ENCODE results near the gene TF. TPM values are rescaled to one million over a fixed set of nuclear protein-coding genes. Genes with fewer than 3 reads are reported as not detected.

TF gene
- polyA plus RNA-seq, 3 donors: 0.73 TPM; not detected in 2

DNA sequence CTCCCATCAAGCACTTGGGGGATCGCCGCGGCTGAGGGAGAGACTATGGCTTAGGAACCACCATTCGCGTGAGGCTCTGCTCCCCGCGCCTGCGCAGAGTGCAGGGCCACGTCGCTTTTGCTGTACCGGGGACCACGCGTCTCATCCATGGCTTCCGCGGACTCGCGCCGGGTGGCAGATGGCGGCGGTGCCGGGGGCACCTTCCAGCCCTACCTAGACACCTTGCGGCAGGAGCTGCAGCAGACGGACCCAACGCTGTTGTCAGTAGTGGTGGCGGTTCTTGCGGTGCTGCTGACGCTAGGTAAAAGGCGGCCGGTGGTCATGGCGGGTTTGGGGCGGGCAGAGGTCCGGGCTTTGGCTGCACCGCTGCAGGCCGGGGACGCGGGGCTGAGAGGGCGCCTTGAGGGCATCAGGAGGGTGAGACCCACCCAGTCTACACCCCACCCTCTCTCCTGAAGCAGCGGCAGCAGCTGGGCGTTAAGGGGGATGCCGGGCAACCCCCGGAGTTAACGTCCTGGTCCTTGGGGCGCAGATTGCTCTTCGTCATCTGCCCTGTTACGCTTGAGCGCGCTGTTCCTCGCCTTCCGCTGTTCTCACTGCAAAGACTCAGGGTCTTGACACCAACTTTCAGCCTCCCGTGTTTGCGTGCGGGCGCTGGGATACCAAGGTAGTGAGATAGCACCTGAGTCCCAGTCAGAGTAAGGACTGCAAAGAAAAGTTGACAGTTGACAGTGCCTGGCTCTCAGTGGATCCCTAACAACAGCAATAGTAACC is 59.7 kb downstream of the TF start, which contains the start of gene SRPRB:
Gene SRPRB, plus strand, starts transcription at position 114 of the 774 bp plus-strand sequence. Its CDS starts 34 bp downstream, at position 148.
- 1% methylated on average over 50 of the region's 53 CpGs for WGBS (ENCODE audit: insufficient coverage)
- Histone ChIP-seq H3K36me3 (replicated peaks in 1 of 2; ENCODE audit: control insufficient read depth in 1 of 2, insufficient read depth in 2 of 2, low read length in 2 of 2) (peaks cover 24 to 34% of the 10 kb centered on the region in 2 donors), H4K20me1 (ENCODE audit: insufficient read depth, low read length) (no peaks in the 10 kb centered on the region), H3K4me3 (replicated peaks in 1 of 3; ENCODE audit: low read depth in 2 of 3, low read length in 3 of 3) (peak within 1 kb of the TSS; percentile 82 to 94 (median 89)), H3K9me3 (replicated peaks in 1 of 2; ENCODE audit: control insufficient read depth in 1 of 2, insufficient read depth in 1 of 2, low read length in 2 of 2) (no peaks in the 10 kb centered on the region), H2AFZ (ENCODE audit: insufficient read depth, low read depth, low read length, poor library complexity, severe bottlenecking) (peak within 1 kb of the TSS; percentile 95), H3K27ac (ENCODE audit: low read depth in 1 of 2, low read length in 2 of 2) (peak within 1 kb of the TSS; percentile 19 to 73), H3K4me2 (replicated peaks; ENCODE audit: extremely low read depth, low read length, poor library complexity, severe bottlenecking) (peak within 1 kb of the TSS; percentile 94), H3K27me3 (ENCODE audit: control insufficient read depth in 2 of 2, insufficient read depth in 2 of 2, low read length in 2 of 2) (no peaks in the 10 kb centered on the region), H3K9ac (ENCODE audit: insufficient read depth, low read length, poor library complexity, severe bottlenecking) (peak within 1 kb of the TSS; percentile 70), H3K79me2 (ENCODE audit: insufficient read depth, low read length) (peaks cover 20% of the 10 kb centered on the region), H3K4me1 (ENCODE audit: control insufficient read depth in 1 of 2, insufficient read depth in 2 of 2, low read length in 2 of 2) (peaks cover 16% of the 10 kb centered on the region in 2 donors)
- Mint-ChIP-seq H3K4me3 (peak within 1 kb of the TSS; percentile 94 to 97), H3K27me3 (ENCODE audit: low read depth in 3 of 3) (peaks cover 3 to 6% (median 6%) of the 10 kb centered on the region in 3 donors), H3K4me1 (peaks cover 23% of the 10 kb centered on the region), H3K9me3 (no peaks in the 10 kb centered on the region), H3K27ac (peak within 1 kb of the TSS; percentile 73 to 91 (median 87)), H3K36me3 (peaks cover 25 to 30% of the 10 kb centered on the region in 2 donors)
- intact Hi-C loops (cut with micrococcal nuclease): loop anchor here (10.0 kb wide), 4 partner anchors 141 to 1081 kb away; partner anchors contain the start of genes NPHP3 (in 2 of the 2), ANAPC13 (in 1 of the 2), CDV3 (in 1 of the 2) and CEP63 (in 1 of the 2)
- TF ChIP-seq, protein P1, sequence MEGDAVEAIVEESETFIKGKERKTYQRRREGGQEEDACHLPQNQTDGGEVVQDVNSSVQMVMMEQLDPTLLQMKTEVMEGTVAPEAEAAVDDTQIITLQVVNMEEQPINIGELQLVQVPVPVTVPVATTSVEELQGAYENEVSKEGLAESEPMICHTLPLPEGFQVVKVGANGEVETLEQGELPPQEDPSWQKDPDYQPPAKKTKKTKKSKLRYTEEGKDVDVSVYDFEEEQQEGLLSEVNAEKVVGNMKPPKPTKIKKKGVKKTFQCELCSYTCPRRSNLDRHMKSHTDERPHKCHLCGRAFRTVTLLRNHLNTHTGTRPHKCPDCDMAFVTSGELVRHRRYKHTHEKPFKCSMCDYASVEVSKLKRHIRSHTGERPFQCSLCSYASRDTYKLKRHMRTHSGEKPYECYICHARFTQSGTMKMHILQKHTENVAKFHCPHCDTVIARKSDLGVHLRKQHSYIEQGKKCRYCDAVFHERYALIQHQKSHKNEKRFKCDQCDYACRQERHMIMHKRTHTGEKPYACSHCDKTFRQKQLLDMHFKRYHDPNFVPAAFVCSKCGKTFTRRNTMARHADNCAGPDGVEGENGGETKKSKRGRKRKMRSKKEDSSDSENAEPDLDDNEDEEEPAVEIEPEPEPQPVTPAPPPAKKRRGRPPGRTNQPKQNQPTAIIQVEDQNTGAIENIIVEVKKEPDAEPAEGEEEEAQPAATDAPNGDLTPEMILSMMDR (IDR thresholded peaks at IDR 0.05): no peak
- peak; percentile 88 to 92 (median 91) for DNase-seq

DNA sequence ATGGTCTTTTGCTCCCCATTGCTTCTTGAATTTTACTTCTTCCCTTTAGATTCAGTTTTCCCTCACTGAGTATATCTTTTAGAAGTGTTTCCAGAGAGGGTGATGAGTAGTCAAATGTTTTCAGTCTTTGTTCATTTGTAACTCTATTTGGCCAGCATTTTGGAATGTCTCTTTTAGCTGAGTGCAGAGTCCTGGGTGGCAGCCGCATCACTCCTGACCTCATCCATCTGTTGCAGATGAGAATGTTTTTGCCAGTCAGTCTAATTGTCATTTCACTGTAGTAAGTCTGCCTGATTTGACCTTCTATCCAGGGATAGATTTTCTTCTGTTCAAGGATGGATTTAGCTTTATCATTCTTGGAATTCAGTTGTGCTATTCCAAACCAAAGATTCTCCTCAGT is 66.7 kb downstream of the TF start:
- peaks cover 69 to 96% of the 10 kb centered on the region in 2 donors for H3K36me3 ChIP-seq (replicated peaks in 1 of 2; ENCODE audit: control insufficient read depth in 1 of 2, insufficient read depth in 2 of 2, low read length in 2 of 2)
- 80% methylated on average over 1 of the region's 1 CpG for WGBS (ENCODE audit: insufficient coverage)
- H3K4me1 ChIP-seq (ENCODE audit: control insufficient read depth in 1 of 2, insufficient read depth in 2 of 2, low read length in 2 of 2): no peaks in the 10 kb centered on the region
- H3K4me2 ChIP-seq (replicated peaks; ENCODE audit: extremely low read depth, low read length, poor library complexity, severe bottlenecking): no peak overlapping the region
- no peak overlapping the region for H3K4me3 ChIP-seq (replicated peaks in 1 of 3; ENCODE audit: low read depth in 2 of 3, low read length in 3 of 3)
- H3K9ac ChIP-seq (ENCODE audit: insufficient read depth, low read length, poor library complexity, severe bottlenecking): no peak overlapping the region
- Mint-ChIP-seq H3K4me1 (no peaks in the 10 kb centered on the region), H3K27ac (no peak overlapping the region), H3K36me3 (peaks cover 68 to 86% of the 10 kb centered on the region in 2 donors), H3K27me3 (ENCODE audit: low read depth in 3 of 3) (no peaks in the 10 kb centered on the region), H3K4me3 (no peak overlapping the region), H3K9me3 (no peaks in the 10 kb centered on the region)
- no peak for DNase-seq
- H2AFZ ChIP-seq (ENCODE audit: insufficient read depth, low read depth, low read length, poor library complexity, severe bottlenecking): no peak overlapping the region
- peaks cover 3% of the 10 kb centered on the region for H3K79me2 ChIP-seq (ENCODE audit: insufficient read depth, low read length)
- no peak overlapping the region for H3K27ac ChIP-seq (ENCODE audit: low read depth in 1 of 2, low read length in 2 of 2)
- H3K27me3 ChIP-seq (ENCODE audit: control insufficient read depth in 2 of 2, insufficient read depth in 2 of 2, low read length in 2 of 2): no peaks in the 10 kb centered on the region
- H3K9me3 ChIP-seq (replicated peaks in 1 of 2; ENCODE audit: control insufficient read depth in 1 of 2, insufficient read depth in 1 of 2, low read length in 2 of 2): no peaks in the 10 kb centered on the region
- TF ChIP-seq, protein P1 (IDR thresholded peaks at IDR 0.05): no peak
- no peaks in the 10 kb centered on the region for H4K20me1 ChIP-seq (ENCODE audit: insufficient read depth, low read length)
- intact Hi-C loops (cut with micrococcal nuclease): no loop called here

Data from CD14-positive monocyte (primary cell).